Measurements from ENCODE around the gene DRC7. TPM values are rescaled to one million over a fixed set of nuclear protein-coding genes. Genes with fewer than 3 reads are reported as not detected.

Gene DRC7
- total and polyA plus RNA-seq, 9 of the 15 experiments (the other 6 are each of a cell fraction or from before 2014, with no cell fraction given), result 0.04 to 0.33 (median 0.12) TPM; not detected in 3

DNA sequence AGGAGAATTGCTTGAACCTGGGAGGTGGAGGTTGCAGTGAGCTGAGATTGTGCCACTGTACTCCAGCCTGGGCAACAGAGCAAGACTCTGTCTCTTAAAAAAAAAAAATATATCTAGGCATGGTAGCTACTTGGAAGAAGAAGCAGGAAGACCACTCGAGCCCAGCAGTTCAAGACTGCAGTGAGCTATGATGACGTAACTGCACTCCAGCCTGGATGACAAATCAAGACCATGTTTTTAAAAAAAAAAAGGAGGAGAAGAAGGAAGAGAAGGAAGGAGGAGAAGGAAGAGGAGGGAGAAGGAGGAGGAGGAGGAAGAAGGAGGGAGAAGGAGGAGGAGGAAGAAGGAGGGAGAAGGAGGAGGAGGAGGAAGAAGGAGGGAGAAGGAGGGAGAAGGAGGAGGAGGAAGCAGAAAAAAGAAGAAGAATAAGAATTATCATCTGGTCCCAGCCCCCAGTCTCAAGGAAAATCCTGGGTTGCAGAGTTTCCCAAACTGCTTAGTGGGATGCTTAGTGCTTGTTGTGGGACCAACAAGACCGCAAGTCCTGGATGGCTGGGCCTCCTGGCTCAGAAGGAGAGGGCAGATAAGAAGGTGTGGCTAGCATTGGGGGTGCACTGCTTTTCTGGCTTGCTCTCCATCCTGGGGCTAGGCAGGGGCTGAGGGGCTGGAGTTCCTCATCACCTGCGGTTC is 3.7 kb upstream of the DRC7 start (continued):
- peak in 1 of 2 experiments; percentile 52; a peak in 1 of 4 replicates for TF ChIP-seq ZNF318 (IDR thresholded peaks at IDR 0.05; ENCODE audit: borderline replicate concordance in 1 of 2, low read depth in 1 of 2)
- peak; percentile 83 for TF ChIP-seq MTA1 (IDR thresholded peaks at IDR 0.05; ENCODE audit: borderline replicate concordance)
- peak; percentile 77 for TF ChIP-seq HDAC2 (IDR thresholded peaks at IDR 0.05)
- peak; percentile 25 to 83; a peak in 2 of 4 replicates for TF ChIP-seq MLLT1 (IDR thresholded peaks at IDR 0.05)
- peak; percentile 93 for TF ChIP-seq TCF3 (CRISPR knock-in tag; IDR thresholded peaks at IDR 0.05)
- peak; percentile 78 for TF ChIP-seq KDM1A (IDR thresholded peaks at IDR 0.05)
- TF ChIP-seq, protein P1, sequence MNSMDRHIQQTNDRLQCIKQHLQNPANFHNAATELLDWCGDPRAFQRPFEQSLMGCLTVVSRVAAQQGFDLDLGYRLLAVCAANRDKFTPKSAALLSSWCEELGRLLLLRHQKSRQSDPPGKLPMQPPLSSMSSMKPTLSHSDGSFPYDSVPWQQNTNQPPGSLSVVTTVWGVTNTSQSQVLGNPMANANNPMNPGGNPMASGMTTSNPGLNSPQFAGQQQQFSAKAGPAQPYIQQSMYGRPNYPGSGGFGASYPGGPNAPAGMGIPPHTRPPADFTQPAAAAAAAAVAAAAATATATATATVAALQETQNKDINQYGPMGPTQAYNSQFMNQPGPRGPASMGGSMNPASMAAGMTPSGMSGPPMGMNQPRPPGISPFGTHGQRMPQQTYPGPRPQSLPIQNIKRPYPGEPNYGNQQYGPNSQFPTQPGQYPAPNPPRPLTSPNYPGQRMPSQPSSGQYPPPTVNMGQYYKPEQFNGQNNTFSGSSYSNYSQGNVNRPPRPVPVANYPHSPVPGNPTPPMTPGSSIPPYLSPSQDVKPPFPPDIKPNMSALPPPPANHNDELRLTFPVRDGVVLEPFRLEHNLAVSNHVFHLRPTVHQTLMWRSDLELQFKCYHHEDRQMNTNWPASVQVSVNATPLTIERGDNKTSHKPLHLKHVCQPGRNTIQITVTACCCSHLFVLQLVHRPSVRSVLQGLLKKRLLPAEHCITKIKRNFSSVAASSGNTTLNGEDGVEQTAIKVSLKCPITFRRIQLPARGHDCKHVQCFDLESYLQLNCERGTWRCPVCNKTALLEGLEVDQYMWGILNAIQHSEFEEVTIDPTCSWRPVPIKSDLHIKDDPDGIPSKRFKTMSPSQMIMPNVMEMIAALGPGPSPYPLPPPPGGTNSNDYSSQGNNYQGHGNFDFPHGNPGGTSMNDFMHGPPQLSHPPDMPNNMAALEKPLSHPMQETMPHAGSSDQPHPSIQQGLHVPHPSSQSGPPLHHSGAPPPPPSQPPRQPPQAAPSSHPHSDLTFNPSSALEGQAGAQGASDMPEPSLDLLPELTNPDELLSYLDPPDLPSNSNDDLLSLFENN (IDR thresholded peaks at IDR 0.05; ENCODE audit: low read depth in 2 of 2, low read length in 2 of 2), result 0 out of 4 replicates have a peak, but pooled peaks of 1 of the 2 experiments have one; percentile 34
- peak; percentile 55; the same call in 1 of the 2 replicates for TF ChIP-seq SMARCA5 (IDR thresholded peaks at IDR 0.05)
- TF ChIP-seq ARHGAP35 (IDR thresholded peaks at IDR 0.05; ENCODE audit: partially characterized antibody), result peak; percentile 71
- no peak for TF ChIP-seq ZNF174 (CRISPR knock-in tag; IDR thresholded peaks at IDR 0.05)
- TF ChIP-seq ZBTB34 (CRISPR knock-in tag; IDR thresholded peaks at IDR 0.05), result no peak
- no peak for TF ChIP-seq ZNF354B (CRISPR knock-in tag; IDR thresholded peaks at IDR 0.05)
- TF ChIP-seq POU5F1 (IDR thresholded peaks at IDR 0.05; ENCODE audit: borderline replicate concordance, low read depth, low read length, partially characterized antibody), result no peak
